ENCODE results near the gene GSTM3. TPM values are rescaled to one million over a fixed set of nuclear protein-coding genes. Genes with fewer than 3 reads are reported as not detected.
A peak's percentile ranks its signal among the peaks of the same experiment; 100 is the strongest.
"Not testable (repeated sequence)": the region's sequence is repeated elsewhere in the genome, so short reads cannot be mapped to it uniquely, and the experiment has no call there.

The GSTM3 gene
- total and polyA plus RNA-seq, 2 donors from 2014 or later, result 54.7 to 405 TPM

DNA sequence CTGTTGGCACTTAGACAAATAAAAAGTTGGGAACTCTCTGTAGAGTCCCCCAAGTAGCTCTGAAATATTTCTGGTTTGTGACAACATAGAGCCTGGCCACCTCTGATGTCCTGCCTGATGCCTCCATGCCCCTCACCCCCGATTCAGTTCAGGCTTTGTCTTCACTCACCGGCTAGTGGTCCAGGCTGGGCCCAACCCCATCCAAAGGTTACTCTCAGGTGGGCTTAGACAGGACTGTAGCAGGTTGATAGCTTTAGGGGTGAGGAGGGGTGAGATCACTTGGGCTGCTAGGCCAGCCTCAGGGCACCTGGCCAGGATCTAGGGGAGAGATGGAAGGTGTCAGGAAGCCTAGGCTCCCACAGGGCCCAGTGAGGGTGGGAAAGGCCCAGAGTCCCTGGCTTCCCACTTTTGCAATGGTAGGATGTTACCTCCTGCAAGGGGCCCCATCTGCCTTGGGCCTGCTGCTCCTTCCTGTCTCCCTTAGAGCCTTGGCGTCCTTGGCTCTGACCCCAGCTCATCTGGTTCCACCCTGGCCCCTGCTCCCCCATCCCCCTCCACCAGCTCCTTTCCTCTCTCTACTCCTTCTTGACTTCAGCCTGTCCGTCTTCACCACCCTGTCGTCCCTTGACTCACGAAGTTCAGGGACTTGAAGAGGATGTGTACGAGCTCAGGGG, 16.1 kb upstream of the GSTM3 start:
- Histone ChIP-seq H3K27me3 (ENCODE audit: control insufficient read depth, insufficient read depth, low read length) (no peaks in the 10 kb centered on the region), H3K4me3 (ENCODE audit: low read length in 3 of 3) (no peak overlapping the region), H3K27ac (ENCODE audit: low read depth in 2 of 2, low read length in 2 of 2) (no peak overlapping the region), H3K9me3 (ENCODE audit: control insufficient read depth in 2 of 3, insufficient read depth in 1 of 3, low read length in 3 of 3) (no peaks in the 10 kb centered on the region), H3K4me1 (ENCODE audit: control insufficient read depth in 2 of 3, insufficient read depth in 2 of 3, low read depth in 1 of 3, low read length in 3 of 3) (no peaks in the 10 kb centered on the region), H3K36me3 (ENCODE audit: control insufficient read depth in 2 of 3, insufficient read depth in 3 of 3, low read length in 3 of 3) (no peaks in the 10 kb centered on the region), H3K9ac (ENCODE audit: low read length in 3 of 3) (no peak overlapping the region)
- DNase-seq (peak in 1 of 5 donors; percentile 13), FAIRE-seq (no peak)
- TF ChIP-seq, protein P1, sequence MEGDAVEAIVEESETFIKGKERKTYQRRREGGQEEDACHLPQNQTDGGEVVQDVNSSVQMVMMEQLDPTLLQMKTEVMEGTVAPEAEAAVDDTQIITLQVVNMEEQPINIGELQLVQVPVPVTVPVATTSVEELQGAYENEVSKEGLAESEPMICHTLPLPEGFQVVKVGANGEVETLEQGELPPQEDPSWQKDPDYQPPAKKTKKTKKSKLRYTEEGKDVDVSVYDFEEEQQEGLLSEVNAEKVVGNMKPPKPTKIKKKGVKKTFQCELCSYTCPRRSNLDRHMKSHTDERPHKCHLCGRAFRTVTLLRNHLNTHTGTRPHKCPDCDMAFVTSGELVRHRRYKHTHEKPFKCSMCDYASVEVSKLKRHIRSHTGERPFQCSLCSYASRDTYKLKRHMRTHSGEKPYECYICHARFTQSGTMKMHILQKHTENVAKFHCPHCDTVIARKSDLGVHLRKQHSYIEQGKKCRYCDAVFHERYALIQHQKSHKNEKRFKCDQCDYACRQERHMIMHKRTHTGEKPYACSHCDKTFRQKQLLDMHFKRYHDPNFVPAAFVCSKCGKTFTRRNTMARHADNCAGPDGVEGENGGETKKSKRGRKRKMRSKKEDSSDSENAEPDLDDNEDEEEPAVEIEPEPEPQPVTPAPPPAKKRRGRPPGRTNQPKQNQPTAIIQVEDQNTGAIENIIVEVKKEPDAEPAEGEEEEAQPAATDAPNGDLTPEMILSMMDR (IDR thresholded peaks at IDR 0.05; ENCODE audit: borderline replicate concordance, extremely low read depth, insufficient read depth), result no peak
- intact Hi-C loops (cut with DNase I), result no loop called here

DNA sequence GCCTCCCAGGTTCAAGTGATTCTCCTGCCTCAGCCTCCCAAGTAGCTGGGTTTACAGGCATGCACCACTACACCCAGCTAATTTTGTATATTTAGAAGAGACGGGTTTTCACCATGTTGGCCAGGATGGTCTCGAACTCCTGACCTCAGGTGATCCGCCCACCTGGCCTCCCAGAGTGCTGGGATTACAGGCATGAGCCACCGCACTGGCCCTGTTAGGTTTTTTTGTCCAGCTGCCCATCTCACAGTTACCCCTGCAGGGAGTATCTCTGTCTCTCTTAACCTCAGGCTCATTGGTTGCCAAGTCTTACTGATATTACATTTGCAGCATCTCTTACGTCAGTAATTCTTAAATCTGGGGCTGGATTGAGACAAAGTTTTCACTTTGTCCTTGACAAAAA, 15.5 kb upstream of the GSTM3 start:
- H3K27ac ChIP-seq (ENCODE audit: low read depth in 2 of 2, low read length in 2 of 2); H3K36me3 ChIP-seq (ENCODE audit: control insufficient read depth in 2 of 3, insufficient read depth in 3 of 3, low read length in 3 of 3); H3K9ac ChIP-seq (ENCODE audit: low read length in 3 of 3); FAIRE-seq; H3K4me3 ChIP-seq (ENCODE audit: low read length in 3 of 3); H3K9me3 ChIP-seq (ENCODE audit: control insufficient read depth in 2 of 3, insufficient read depth in 1 of 3, low read length in 3 of 3); H3K4me1 ChIP-seq (ENCODE audit: control insufficient read depth in 2 of 3, insufficient read depth in 2 of 3, low read depth in 1 of 3, low read length in 3 of 3); intact Hi-C loops (cut with DNase I); H3K27me3 ChIP-seq (ENCODE audit: control insufficient read depth, insufficient read depth, low read length): not testable (repeated sequence)
- peak in 1 of 5 donors; percentile 8 for DNase-seq

- intact Hi-C loops (cut with DNase I), result no loop called here
- DNase-seq (no peak), FAIRE-seq (no peak)
- TF ChIP-seq, protein P1 (IDR thresholded peaks at IDR 0.05; ENCODE audit: borderline replicate concordance, extremely low read depth, insufficient read depth), result no peak
- H3K27me3 ChIP-seq (ENCODE audit: control insufficient read depth, insufficient read depth, low read length), result no peaks in the 10 kb centered on the region
- H3K9me3 ChIP-seq (ENCODE audit: control insufficient read depth in 2 of 3, insufficient read depth in 1 of 3, low read length in 3 of 3), result no peaks in the 10 kb centered on the region
- no peak overlapping the region for H3K27ac ChIP-seq (ENCODE audit: low read depth in 2 of 2, low read length in 2 of 2)
- no peak overlapping the region for H3K4me3 ChIP-seq (ENCODE audit: low read length in 3 of 3)
- no peak overlapping the region for H3K9ac ChIP-seq (ENCODE audit: low read length in 3 of 3)
- no peaks in the 10 kb centered on the region for H3K36me3 ChIP-seq (ENCODE audit: control insufficient read depth in 2 of 3, insufficient read depth in 3 of 3, low read length in 3 of 3)
- H3K4me1 ChIP-seq (ENCODE audit: control insufficient read depth in 2 of 3, insufficient read depth in 2 of 3, low read depth in 1 of 3, low read length in 3 of 3), result no peaks in the 10 kb centered on the region
Observed at GRCh38 chr1:109754738-109755137, 13.9 kb upstream of the GSTM3 start.

DNA sequence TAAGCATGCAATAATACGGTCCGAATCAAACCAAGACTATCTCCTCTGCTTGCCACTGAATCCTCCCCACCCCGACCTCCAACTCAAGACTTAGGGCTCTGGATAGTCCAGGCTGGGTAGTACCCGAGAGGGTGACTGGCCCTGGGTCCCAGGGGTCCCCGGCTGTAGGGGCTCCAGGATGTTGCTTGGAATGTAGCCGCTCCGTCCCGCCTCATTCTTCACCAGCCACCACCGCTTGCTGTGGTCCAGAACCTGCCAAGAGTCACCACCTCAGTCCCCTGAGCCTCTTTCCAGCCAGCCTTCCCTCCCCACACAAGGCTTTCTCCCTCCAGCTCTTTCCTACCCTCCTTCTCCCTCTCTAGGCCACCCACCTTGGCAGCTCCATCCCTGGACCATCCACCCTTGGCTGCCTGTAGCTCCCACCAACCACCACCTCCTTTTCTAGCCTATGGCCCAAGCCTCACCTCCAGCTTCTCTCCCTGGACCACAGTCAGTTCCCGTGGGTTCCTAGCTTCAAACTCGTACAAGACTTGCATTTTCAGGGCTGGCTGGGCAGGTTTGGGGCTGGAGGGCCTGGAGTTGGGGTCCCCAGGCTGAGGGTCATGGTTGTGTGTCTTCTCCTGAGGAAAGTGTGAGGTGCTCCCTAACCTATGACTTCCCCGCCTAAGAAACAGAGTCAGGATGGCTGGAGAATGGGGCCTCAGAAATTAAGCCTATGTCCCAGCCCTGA, 10.9 kb upstream of the GSTM3 start:
- Histone ChIP-seq H3K27ac (ENCODE audit: low read depth in 2 of 2, low read length in 2 of 2) (no peak overlapping the region), H3K9me3 (ENCODE audit: control insufficient read depth in 2 of 3, insufficient read depth in 1 of 3, low read length in 3 of 3) (no peaks in the 10 kb centered on the region), H3K27me3 (ENCODE audit: control insufficient read depth, insufficient read depth, low read length) (no peaks in the 10 kb centered on the region), H3K9ac (ENCODE audit: low read length in 3 of 3) (no peak overlapping the region), H3K4me1 (ENCODE audit: control insufficient read depth in 2 of 3, insufficient read depth in 2 of 3, low read depth in 1 of 3, low read length in 3 of 3) (no peaks in the 10 kb centered on the region), H3K36me3 (ENCODE audit: control insufficient read depth in 2 of 3, insufficient read depth in 3 of 3, low read length in 3 of 3) (no peaks in the 10 kb centered on the region), H3K4me3 (ENCODE audit: low read length in 3 of 3) (no peak overlapping the region)
- FAIRE-seq (no peak), DNase-seq (no peak)
- intact Hi-C loops (cut with DNase I), result no loop called here
- TF ChIP-seq, protein P1 (IDR thresholded peaks at IDR 0.05; ENCODE audit: borderline replicate concordance, extremely low read depth, insufficient read depth), result no peak

Measured in kidney (tissue), 14 donors.